Natural killer cell treated with Interleukin-12 subunit alpha and Interleukin-12 subunit beta and Interleukin-15 and Interleukin-18, amount 100 ng/mL, for 72 hours (primary cell): ENCODE data around the gene RUSF1. TPM values are rescaled to one million over a fixed set of nuclear protein-coding genes. Genes with fewer than 3 reads are reported as not detected.
"Not testable (repeated sequence)": the region's sequence is repeated elsewhere in the genome, so short reads cannot be mapped to it uniquely, and the experiment has no call there.

Experiments
- ATAC-seq, 2 donors: fragments of 150-1000 bp; cut with Tn5 transposase in 1 of 2; sonication (Bioruptor Pico), chemical (Tn5 transposase) in 1 of 2; 2 replicates each; pipeline ENCODE4 v1.10.0; 2021
- DNase-seq: peaks from one replicate; pipeline ENCODE4 v3.0.0; 2022; ENCODE audit warnings: low spot score
- H3K27ac Mint-ChIP-seq, 2 donors: 1 replicate in 1 of 2; 2 replicates in 1 of 2; pipeline ENCODE4 v1.8.0; 2022; ENCODE audit warnings: mixed read lengths in 2 of 2, mild to moderate bottlenecking in 1 of 2, moderate library complexity in 1 of 2
- H3K27me3 Mint-ChIP-seq, 2 donors: 1 replicate in 1 of 2; 2 replicates in 1 of 2; pipeline ENCODE4 v1.8.0; 2022; ENCODE audit warnings: mixed read lengths in 2 of 2
- H3K36me3 Mint-ChIP-seq: one replicate; pipeline ENCODE4 v1.8.0; 2022; ENCODE audit warnings: mixed read lengths
- H3K4me1 Mint-ChIP-seq, 2 donors: 1 replicate in 1 of 2; 2 replicates in 1 of 2; pipeline ENCODE4 v1.8.0; 2022; ENCODE audit warnings: low read depth in 2 of 2, mixed read lengths in 2 of 2, mild to moderate bottlenecking in 1 of 2
- H3K4me3 Mint-ChIP-seq: one replicate; pipeline ENCODE4 v1.8.0; 2022; ENCODE audit warnings: mixed read lengths
- H3K9me3 Mint-ChIP-seq: 2 replicates; pipeline ENCODE4 v1.8.0; 2022; ENCODE audit warnings: mixed read lengths
- total RNA-seq, 2 donors: library from RNA; stranded (reverse); gene quantifications; one replicate each; pipeline ENCODE4 v1.2.3, GENCODE V29; 2022

Gene RUSF1
- total RNA-seq, 2 donors from 2014 or later: 42.1 to 48.5 TPM

DNA sequence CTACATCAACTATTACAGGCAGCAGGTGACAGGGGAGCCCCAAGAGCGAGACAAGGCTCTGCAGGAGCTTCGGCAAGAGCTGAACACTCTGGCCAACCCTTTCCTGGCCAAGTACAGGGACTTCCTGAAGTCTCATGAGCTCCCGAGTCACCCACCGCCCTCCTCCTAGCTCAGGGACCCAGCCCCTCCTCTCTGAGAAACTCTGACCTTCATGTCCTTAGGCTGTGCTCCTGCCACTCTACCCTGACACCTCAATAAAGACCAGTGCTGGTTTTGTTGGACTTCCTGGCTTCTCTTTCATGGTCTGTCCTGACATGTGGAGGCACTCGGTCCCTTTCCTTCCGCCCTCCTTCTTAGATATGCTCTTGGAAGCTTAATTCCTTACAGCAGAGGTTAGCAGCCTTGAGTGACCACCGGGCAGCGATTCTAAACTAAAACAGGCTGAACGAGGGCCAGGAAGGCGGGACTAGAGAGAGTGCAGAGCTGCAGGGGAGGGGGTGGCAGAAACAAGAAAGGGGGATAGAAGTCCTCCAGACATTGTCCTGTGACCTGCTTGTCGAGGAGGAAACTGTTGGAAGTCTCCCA is 20.4 kb upstream of the RUSF1 start:
- H3K36me3 Mint-ChIP-seq: no peaks in the 10 kb centered on the region
- peaks cover 10 to 17% of the 10 kb centered on the region in 2 donors for H3K27me3 Mint-ChIP-seq
- H3K4me1 Mint-ChIP-seq: peaks cover 0 to 3% of the 10 kb centered on the region in 2 donors
- no peak for ATAC-seq
- no peak overlapping the region for H3K27ac Mint-ChIP-seq
- H3K9me3 Mint-ChIP-seq: no peaks in the 10 kb centered on the region
- no peak overlapping the region for H3K4me3 Mint-ChIP-seq
- DNase-seq: no peak

DNA sequence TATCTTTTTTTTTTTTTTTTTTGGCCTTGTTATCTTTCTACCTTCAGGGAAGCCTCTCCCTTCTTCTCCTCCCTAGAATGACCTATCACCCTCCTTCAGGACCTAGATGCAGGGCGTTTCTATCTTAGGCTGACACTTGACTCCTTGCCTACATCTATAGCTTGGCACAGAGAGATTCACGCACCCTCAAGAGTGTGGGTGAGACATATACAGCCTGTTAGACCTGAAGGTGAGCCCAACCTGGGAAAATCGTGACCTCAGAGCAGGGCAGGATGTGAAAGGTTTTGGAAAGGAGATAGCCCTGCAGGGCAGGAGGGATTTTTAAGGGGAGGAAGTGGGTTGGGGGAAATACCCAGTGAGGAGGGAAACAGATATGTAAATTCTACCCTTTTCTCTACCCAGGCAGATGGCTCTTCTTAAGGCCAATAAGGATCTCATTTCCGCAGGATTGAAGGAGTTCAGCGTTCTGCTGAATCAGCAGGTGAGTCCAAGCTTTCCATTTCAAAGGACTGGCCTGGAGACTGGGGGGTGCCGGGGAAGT is 19.6 kb upstream of the RUSF1 start, which contains the start of gene AHSP:
AHSP (plus strand) TSS at position 167 of the 541 bp plus-strand sequence; CDS start at position 407, 240 bp downstream.
- no peak for DNase-seq
- no peak within 1 kb of the TSS for H3K27ac Mint-ChIP-seq
- no peaks in the 10 kb centered on the region for H3K9me3 Mint-ChIP-seq
- no peaks in the 10 kb centered on the region for H3K36me3 Mint-ChIP-seq
- peaks cover 10 to 17% of the 10 kb centered on the region in 2 donors for H3K27me3 Mint-ChIP-seq
- H3K4me1 Mint-ChIP-seq: peaks cover 0 to 3% of the 10 kb centered on the region in 2 donors
- no peak within 1 kb of the TSS for H3K4me3 Mint-ChIP-seq
- no peak for ATAC-seq

DNA sequence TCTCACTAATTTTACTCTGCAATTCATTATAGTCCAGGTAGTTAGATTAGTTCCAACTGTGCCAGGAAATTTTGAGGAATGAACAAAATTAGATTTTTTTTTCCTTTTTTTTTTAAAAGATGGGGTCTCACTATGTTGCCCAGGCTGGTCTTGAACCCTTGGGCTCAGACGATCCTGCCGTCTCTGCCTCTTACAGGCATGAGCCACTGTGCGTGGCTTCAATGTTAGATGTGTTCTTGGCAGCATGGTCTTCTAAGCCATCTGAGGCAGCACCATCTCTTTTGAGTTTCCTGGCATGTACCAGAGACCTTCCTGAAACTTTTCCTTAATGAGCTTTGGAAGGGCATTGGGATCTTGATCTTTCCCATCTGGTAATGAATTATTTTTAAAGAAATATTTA is 16.9 kb upstream of the RUSF1 start:
- no peak for ATAC-seq
- H3K27ac Mint-ChIP-seq: no peak overlapping the region
- no peak for DNase-seq
- H3K27me3 Mint-ChIP-seq: peaks cover 10 to 17% of the 10 kb centered on the region in 2 donors
- no peaks in the 10 kb centered on the region for H3K36me3 Mint-ChIP-seq
- peaks cover 0 to 3% of the 10 kb centered on the region in 2 donors for H3K4me1 Mint-ChIP-seq
- H3K9me3 Mint-ChIP-seq: no peaks in the 10 kb centered on the region
- H3K4me3 Mint-ChIP-seq: no peak overlapping the region

DNA sequence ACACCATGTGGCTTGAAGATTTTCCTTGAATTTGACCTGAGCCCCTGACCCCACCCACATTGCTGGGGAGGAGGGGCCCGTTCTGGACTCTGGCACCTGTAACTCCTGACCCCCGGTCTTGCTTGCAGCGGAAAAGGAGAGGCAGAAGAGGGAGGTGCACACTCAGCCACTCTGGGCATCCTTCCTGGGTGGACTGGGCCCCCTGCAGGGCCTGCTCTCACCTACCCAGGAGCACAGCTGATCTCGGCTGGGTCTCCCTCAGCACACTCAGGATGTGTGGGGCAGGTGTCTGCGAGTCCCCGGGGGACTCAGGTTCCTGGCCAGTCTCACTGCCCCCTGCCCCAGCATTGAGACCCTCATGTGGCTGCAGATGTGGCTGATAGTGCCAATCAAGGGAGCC is 15.6 kb upstream of the RUSF1 start:
- not testable (repeated sequence) for H3K9me3 Mint-ChIP-seq, H3K27ac Mint-ChIP-seq, H3K4me1 Mint-ChIP-seq, H3K36me3 Mint-ChIP-seq, DNase-seq, H3K4me3 Mint-ChIP-seq
- H3K27me3 Mint-ChIP-seq: peaks cover 7 to 15% of the 10 kb centered on the region in 2 donors
- peak in 1 of 2 donors; percentile 60 for ATAC-seq

DNA sequence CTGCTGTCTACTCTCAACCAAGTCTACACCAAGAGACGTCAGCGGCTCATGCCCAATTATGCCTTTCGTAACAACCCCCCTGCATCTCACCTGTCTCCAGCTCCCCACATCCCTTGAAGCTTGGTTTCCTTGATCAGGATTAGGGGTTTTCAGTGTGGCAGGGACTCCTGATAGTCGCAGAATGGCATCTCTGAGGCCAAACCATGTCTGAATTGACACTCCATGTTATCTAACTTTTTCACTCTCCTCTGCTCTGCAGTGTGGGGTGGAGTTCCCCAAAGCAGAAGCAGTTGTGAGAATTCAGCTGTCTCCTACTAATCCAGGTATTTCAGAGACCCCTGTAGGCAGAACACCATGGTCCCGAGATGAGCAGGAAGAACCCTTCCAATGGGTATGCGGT is 13.9 kb upstream of the RUSF1 start:
- Mint-ChIP-seq H3K9me3 (no peaks in the 10 kb centered on the region), H3K27ac (peak overlapping the region in 1 of 2 donors; percentile 25), H3K4me1 (no peaks in the 10 kb centered on the region), H3K36me3 (no peaks in the 10 kb centered on the region), H3K4me3 (no peak overlapping the region), H3K27me3 (peaks cover 9 to 10% of the 10 kb centered on the region in 2 donors)
- DNase-seq (no peak), ATAC-seq (no peak)

DNA sequence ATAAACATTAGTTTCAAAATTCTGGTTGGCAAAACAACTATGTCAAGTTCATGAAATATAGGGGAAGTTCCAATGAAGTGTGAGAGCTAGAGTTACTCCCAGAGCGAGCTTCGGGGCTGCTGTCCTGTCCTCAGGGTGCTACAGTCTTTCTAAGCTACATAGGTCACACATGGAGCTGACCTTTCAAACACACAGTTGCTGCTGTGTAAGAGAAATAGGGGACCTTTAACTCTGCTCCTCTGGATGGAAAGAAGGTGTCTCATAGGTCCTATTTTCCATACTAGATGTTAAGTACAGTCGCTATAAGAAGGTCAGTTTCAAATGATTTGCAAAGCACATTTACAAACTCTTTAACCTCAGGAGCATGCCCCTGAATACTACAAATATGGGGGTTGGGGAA is 13.2 kb upstream of the RUSF1 start:
- ATAC-seq (no peak), DNase-seq (no peak)
- Mint-ChIP-seq H3K36me3 (no peaks in the 10 kb centered on the region), H3K4me3 (no peak overlapping the region), H3K27ac (no peak overlapping the region), H3K9me3 (peaks cover 2% of the 10 kb centered on the region), H3K27me3 (peaks cover 13 to 17% of the 10 kb centered on the region in 2 donors), H3K4me1 (no peaks in the 10 kb centered on the region)

DNA sequence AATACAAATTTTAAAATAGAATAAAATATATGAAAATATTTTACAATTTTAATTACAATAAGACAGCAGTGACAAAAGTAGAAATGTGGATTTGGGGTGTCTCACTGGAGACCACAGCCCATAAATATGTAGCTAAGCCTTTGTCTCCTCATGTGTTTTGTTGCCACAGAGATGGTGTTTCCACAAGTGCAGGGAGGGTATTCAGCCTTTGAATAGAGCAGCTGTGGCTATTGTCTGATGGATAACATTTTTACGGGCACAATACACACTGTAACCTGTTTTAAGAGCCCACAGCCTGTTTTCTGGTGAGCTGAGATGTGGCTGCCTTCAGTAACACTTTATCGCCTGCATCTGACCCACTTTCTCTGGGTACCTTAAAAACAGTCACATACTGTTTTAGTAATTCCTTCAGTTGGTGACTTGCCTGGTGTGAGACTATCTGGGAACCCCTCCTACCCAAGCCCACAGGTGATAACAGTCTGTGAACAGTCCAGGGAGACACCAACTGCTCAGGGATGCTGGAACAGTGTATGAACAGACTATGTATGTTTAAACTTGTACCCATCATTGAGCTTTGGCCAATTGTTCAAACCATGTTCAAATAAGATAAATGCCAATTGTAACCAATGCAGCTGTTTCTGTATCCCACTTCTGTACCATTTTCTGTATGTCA is 11.7 kb upstream of the RUSF1 start:
- no peak overlapping the region for H3K4me3 Mint-ChIP-seq
- DNase-seq: no peak
- no peaks in the 10 kb centered on the region for H3K36me3 Mint-ChIP-seq
- peaks cover 16 to 24% of the 10 kb centered on the region in 2 donors for H3K27me3 Mint-ChIP-seq
- H3K4me1 Mint-ChIP-seq: no peaks in the 10 kb centered on the region
- H3K27ac Mint-ChIP-seq: no peak overlapping the region
- no peak for ATAC-seq
- peaks cover 2% of the 10 kb centered on the region for H3K9me3 Mint-ChIP-seq

DNA sequence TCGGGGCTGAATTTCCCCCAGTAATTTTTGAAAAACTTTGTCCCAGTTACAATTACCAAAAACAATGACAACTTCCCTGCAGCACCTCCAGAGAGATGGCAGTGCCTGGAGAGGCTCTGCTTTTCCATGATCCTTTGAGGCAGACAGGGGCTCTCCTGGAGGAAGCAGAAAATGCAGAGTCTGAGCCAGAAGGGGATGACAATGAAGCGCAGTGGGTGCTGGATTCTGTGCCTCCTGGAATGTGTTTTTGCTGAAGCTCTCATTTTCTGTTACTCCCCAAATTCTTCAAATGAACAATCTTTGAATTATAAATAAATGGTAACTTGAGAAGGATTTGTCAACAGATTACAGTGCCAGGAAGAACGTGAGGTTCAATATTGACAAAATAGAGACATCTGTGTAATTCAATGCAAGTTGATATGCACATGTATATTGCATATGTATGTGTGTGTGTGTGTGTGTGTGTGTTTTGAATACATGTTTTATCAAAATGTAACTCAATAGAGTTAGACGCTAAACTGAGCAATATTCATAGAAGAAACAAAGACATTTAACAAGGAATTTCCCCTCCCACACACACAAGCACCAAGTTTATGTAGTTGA is 9.7 kb upstream of the RUSF1 start:
- ATAC-seq (no peak), DNase-seq (no peak)
- Mint-ChIP-seq H3K4me3 (no peak overlapping the region), H3K36me3 (no peaks in the 10 kb centered on the region), H3K4me1 (no peaks in the 10 kb centered on the region), H3K27me3 (peaks cover 16 to 24% of the 10 kb centered on the region in 2 donors), H3K27ac (no peak overlapping the region), H3K9me3 (peaks cover 2% of the 10 kb centered on the region)

DNA sequence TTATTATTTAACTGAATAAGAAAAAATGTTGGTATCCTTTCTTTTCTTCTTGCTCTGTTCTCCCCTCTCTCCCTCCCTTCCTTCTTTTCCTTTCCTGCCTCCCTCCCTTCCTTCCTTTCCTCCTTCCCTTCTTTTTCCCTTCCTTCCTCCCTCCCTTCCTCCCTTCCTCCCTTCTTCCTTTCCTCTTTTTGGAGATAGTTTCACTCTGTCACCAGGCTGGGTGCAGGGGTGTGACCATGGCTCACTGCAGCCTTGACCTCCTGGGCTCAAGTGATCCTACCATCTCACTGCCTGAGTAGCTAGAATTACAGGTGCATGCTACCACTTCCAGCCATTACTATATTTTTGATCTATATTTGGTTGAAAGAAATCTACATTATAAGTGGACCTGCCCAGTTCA is 5.7 kb upstream of the RUSF1 start:
- DNase-seq (no peak), ATAC-seq (no peak)
- peaks cover 2% of the 10 kb centered on the region for H3K9me3 Mint-ChIP-seq
- H3K4me3 Mint-ChIP-seq: no peak overlapping the region
- peaks cover 6 to 14% of the 10 kb centered on the region in 2 donors for H3K4me1 Mint-ChIP-seq
- peaks cover 5% of the 10 kb centered on the region for H3K36me3 Mint-ChIP-seq
- H3K27ac Mint-ChIP-seq: no peak overlapping the region
- peaks cover 14 to 24% of the 10 kb centered on the region in 2 donors for H3K27me3 Mint-ChIP-seq

DNA sequence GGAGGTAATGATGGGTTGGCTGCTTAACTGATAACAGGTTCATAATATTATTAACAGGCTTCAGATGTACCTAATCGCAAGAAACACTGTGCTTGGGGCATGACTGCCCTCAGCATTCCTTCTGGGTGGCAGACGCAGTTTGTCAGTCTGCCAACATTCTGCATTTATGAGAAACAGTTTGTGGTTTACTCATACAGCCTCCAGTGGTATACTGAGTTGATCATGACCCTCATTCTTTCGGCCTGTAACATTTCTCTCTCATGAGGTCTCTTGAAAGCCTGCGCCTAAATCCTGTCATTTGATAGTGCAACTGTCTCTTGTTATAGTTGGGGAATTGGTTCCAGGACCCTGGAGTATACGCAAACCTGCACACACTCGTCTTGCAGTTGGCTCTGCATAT is 4.9 kb upstream of the RUSF1 start:
- Mint-ChIP-seq H3K36me3 (peaks cover 7% of the 10 kb centered on the region), H3K27me3 (peaks cover 14 to 23% of the 10 kb centered on the region in 2 donors), H3K4me3 (no peak overlapping the region), H3K27ac (no peak overlapping the region), H3K4me1 (peaks cover 8 to 19% of the 10 kb centered on the region in 2 donors), H3K9me3 (peaks cover 2% of the 10 kb centered on the region)
- no peak for ATAC-seq
- no peak for DNase-seq

DNA sequence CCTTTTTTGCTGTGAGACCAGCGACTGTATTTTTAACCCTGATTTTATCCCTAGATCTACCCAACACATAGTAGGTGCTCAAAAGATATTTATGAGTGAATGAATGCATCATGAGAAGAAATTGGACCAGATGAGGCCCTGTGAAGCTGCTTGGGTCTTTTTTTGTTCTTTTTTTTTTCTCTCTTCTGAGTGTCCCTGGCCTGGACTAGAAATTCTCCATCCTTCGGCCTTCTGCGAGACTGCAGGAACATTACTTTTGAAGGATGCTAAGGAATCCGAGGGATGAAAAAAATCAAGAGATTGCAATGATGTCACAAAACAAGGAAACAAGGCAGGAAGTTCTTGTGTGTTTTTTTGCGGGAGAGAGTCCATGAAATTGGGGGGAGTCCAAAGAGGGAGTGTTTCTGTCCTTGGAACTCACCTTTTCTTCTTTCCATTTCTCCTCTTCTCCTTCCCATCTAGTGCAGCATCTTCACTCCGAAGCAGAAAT is 560 bp upstream of the RUSF1 start:
- Mint-ChIP-seq H3K4me1 (peaks cover 20 to 32% of the 10 kb centered on the region in 2 donors), H3K36me3 (peaks cover 7% of the 10 kb centered on the region), H3K27ac (peak overlapping the region; percentile 96 to 99), H3K9me3 (no peaks in the 10 kb centered on the region), H3K27me3 (no peaks in the 10 kb centered on the region), H3K4me3 (peak overlapping the region; percentile 91)
- DNase-seq (no peak), ATAC-seq (no peak)

DNA sequence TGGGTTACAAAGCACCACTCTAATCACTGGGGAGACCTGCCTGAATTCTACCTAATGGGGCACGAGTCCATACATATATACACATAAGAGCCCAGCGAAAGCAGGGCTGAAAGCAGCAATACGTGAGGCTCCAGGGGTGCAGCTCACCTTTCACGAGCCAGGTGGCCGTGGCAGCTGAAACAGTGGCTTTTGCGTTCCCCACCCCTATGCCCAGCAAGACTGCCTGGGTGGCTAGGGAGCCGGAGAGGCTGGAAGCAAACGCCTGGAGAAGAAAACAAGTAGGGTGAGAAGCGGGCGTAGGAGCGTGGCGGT is 618 bp downstream of the RUSF1 start:
- ATAC-seq (no peak), DNase-seq (no peak)

DNA sequence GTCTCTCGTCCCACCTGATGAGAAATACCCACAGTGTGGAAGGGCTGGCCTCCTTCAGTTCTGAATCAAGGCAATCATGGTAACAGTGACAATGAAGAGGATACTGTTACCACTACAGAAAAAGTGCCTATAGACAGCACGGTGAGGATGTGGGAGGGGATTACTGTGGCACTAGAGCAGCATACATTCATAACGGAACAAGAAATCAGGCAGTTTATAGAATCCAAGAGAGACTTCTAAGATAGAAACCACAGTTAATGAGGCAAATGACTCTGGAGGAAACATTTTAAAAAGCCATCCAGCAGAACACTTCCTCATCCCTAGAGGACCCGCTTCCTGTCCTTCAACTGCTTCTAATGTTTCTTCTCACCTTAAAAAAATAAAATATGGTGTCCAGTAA is 2.7 kb downstream of the RUSF1 start:
- Mint-ChIP-seq H3K36me3 (peaks cover 7% of the 10 kb centered on the region), H3K9me3 (no peaks in the 10 kb centered on the region)

More for the DNA sequence above, 618 bp downstream of the RUSF1 start:
- peak overlapping the region; percentile 96 to 99 for H3K27ac Mint-ChIP-seq
- peaks cover 7% of the 10 kb centered on the region for H3K36me3 Mint-ChIP-seq
- peaks cover 20 to 32% of the 10 kb centered on the region in 2 donors for H3K4me1 Mint-ChIP-seq
- peak overlapping the region; percentile 91 for H3K4me3 Mint-ChIP-seq
- H3K9me3 Mint-ChIP-seq: no peaks in the 10 kb centered on the region
- H3K27me3 Mint-ChIP-seq: no peaks in the 10 kb centered on the region

DNA sequence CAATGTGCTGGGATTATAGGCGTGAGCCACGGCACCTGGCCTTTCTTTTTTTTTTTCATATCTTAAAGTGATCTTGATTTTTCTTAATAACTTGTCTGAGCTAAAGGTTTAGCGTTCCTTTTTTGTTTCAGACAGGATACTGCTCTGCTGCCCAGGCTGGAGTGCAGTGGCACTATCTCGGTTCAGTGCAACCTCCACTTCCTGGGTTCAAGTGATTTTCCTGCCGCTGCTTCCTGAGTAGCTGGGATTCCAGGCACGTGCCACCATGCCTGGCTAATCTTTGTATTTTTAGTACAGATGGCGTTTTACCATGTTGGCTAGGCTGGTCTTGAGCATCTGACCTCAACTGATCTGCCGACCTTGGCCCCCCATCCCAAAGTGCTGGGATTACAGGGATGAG is 4.0 kb downstream of the RUSF1 start:
- Mint-ChIP-seq H3K4me1 (peaks cover 17 to 20% of the 10 kb centered on the region in 2 donors), H3K27ac (no peak overlapping the region), H3K36me3 (peaks cover 5% of the 10 kb centered on the region), H3K27me3 (no peaks in the 10 kb centered on the region), H3K4me3 (no peak overlapping the region), H3K9me3 (no peaks in the 10 kb centered on the region)
- DNase-seq (no peak), ATAC-seq (no peak)

More for the DNA sequence above, 2.7 kb downstream of the RUSF1 start:
- Mint-ChIP-seq H3K4me3 (peak overlapping the region; percentile 66), H3K4me1 (peaks cover 20 to 31% of the 10 kb centered on the region in 2 donors), H3K27me3 (no peaks in the 10 kb centered on the region), H3K27ac (peak overlapping the region; percentile 36 to 47)
- no peak for DNase-seq
- ATAC-seq: peak in 1 of 2 donors; percentile 70
